Right renal pelvis (tissue), 4 donors: ENCODE measurements around the gene HCN4. TPM values are rescaled to one million over a fixed set of nuclear protein-coding genes. Genes with fewer than 3 reads are reported as not detected.
"Not testable (repeated sequence)": the region's sequence is repeated elsewhere in the genome, so short reads cannot be mapped to it uniquely, and the experiment has no call there.

Experiments used
- DNase-seq, 4 donors: peaks; one replicate each; pipeline ENCODE4 v3.0.0-alpha.2; 2013; ENCODE audit warnings: low read depth in 4 of 4, low spot score in 3 of 4, missing footprints in 1 of 4
- polyA plus RNA-seq, 4 donors: library from polyadenylated mRNA; unstranded; fragments of 120-200 nt; gene quantifications; one replicate each; pipeline ENCODE4 v1.2.1, GENCODE V29; 2013; ENCODE audit not compliant: insufficient read length in 4 of 4

The HCN4 gene
- 1 to 10 TPM in 2 of 4 donors, under 1 TPM in 2; 0.97 to 1.2 (median 1.1) TPM for polyA plus RNA-seq

GRCh38 chr15:73368301-73369136 is at the start of gene HCN4:
HCN4 (minus strand) TSS chr15:73368958; CDS start chr15:73368270, 688 bp downstream.
- DNase-seq = no peak

DNA sequence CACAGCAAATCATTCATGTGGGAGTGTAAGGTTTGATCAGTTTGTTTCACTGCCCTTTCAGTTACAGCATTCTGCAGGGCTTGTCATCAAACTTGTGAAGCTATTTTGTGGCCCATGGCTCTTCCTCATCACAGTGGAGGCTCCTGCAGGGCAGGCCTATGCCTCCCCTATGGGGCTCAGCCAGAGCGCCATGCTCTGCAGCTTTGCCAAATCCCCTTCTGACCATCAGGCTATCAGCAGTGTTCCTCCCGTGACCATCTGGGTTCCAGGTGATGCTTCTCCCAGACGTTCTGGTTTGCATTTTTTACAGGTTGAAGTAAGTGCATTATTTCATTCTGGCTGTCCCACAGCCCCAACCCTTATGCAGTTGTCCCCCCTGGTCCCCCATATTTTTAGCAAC is 46.1 kb upstream of the HCN4 start:
- DNase-seq = no peak

- DNase-seq = no peak
These were observed 34.4 kb upstream of the HCN4 start for GRCh38 chr15:73403171-73403570.

DNA sequence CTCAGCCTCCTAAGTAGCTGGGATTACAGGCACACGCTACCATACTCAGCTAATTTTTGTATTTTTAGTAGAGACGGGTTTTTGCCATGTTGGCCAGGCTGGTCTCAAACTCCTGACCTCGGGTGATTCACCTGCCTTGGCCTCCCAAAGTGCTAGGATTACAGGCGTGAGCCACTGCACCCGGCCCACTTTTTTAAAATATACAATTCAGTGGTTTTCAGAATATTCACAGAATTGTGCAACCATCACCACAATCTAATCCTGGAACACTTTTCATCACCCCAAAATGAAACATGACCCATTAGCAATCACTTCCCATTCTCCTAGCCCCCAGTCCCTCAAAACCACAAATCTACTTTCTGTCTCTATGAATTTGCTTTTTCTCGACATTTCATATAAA is 31.5 kb upstream of the HCN4 start:
- DNase-seq = not testable (repeated sequence)

- DNase-seq = no peak
These were observed 30.1 kb upstream of the HCN4 start for GRCh38 chr15:73398861-73399260.

GRCh38 chr15:73397461-73397860 is 28.7 kb upstream of the HCN4 start:
- DNase-seq = no peak

GRCh38 chr15:73395671-73396070 is 26.9 kb upstream of the HCN4 start:
- no peak for DNase-seq

GRCh38 chr15:73394782-73395181 is 26.0 kb upstream of the HCN4 start:
- DNase-seq = no peak

DNA sequence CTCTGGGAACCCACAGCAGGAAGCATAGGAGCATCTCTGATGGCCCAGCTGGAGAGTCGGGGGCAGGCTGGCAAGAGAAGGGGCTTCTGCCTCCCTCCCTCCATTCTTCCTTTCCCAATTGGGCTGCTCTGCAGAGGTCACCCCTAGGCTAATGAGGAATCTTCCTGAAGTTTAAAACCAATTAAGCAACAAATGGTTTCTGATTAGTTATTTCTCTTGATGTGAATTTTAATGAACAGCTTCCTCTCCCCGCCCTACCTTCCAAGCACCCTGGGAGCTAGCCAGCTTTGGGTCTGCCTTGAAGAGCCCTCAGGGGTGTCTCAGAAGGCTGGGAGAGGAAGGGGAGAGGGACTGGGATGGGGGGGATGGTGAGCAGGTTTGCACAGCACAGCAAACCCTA is 24.6 kb upstream of the HCN4 start:
- no peak for DNase-seq

DNA sequence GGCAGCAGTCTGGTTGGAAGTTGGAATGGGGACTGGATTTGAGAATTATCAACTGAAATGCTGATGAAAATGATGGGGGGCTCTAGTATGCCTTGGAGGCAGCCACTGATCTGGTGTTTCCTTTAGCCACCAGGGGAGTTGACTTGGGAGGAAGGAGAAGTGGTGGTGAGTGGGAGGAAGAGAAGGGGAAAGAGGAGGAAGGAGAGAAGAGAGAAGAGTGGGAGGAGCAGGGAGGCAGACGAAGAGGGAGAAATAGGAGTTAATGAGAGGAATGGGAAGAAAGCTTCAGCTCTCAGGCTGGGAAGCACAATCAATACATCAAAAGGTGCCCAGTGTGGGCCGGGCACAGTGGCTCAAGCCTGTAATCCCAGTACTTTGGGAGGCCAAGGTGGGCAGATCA is 23.3 kb upstream of the HCN4 start:
- DNase-seq = no peak

GRCh38 chr15:73391128-73391872 is 22.5 kb upstream of the HCN4 start:
- no peak for DNase-seq

GRCh38 chr15:73389971-73390544 is 21.3 kb upstream of the HCN4 start:
- DNase-seq = no peak

DNA sequence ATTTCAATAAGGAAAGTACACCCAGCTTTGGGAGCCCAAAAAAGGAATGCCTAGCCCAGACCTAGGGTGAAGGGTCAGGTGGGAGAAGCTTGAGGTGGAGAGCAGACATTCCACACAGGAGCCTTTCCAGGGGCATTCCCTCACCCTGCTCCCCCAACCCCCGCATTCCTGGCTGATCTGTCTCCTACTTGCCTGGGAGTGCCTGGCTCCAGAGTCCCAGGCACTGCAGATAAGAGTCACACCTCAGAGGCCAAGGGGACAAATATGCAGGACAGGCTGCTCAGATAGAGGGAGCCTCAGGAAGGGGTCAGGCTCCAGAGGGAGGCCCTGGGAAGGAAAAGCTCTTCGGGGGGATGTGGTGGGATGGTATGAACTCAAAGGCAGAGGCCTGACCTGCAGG is 20.8 kb upstream of the HCN4 start:
- no peak for DNase-seq

- no peak for DNase-seq
These were observed 19.6 kb upstream of the HCN4 start for GRCh38 chr15:73388256-73388781.

DNA sequence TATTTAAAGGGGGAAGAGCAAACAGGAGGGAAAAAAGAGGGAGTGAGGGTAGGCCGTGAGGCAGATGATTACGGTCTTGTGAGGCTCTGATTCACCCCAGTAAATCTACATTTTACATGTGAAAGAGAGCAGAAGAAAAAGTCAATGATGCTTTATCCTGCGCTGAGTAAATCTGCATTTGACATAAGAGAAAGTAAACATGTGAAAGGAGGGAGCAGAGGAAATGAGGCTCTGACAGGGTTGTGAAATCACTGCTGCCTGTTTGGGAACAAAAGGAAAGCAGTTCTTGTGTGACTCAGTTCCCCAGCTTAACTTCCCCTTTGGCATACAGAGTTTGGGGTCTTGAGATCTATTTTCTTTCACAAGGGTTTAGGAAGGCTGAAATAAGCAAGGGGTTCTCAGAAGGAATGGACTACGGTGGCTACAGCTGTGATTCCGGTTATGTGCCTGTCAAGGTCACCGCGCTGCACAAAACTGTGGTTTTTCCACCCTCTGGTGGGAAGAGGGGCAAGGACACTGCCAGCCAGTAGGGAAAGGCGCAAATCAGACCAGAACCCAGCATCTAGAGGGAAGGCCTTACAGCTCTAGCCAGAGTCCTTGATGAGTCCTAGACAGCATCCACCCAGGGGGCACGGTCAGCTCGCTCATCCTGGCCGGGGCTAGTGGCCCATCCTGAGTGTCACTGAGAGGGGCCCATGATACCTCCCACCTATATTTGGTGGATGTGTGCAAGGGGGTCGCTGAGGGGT is 18.9 kb upstream of the HCN4 start:
- no peak for DNase-seq

DNA sequence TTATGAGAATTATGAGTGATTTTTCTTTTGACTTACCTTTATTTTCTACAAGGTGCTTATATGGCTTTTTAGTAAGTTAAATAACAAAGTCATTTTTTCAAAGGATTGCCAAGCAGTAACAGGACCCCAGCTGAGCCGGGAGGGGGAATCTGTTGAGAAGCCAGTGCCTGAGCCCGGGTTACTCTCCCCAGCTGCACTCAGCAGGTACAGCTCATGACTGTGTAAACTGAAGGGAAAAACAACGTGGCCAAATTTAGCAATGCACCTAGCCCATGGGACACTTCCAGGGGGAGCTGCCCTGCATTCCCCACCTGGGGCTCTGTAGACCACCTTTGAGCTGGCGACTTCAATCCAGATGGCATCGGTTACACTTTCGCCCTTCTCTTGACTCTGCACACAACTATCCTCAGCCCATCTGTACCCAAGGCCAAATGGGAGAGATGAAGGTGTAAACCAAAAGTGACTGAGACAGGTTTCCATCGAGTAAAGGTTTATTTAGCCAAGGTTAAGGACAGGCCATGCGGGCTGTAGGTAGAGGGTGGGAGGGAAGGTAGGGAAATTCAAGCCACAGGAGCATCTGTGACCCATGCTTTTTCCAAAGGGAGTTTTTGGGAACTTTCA is 18.2 kb upstream of the HCN4 start:
- DNase-seq = no peak

- DNase-seq = no peak
These were observed 17.5 kb upstream of the HCN4 start for GRCh38 chr15:73386238-73386637.

GRCh38 chr15:73385205-73385604 is 16.4 kb upstream of the HCN4 start:
- no peak for DNase-seq

GRCh38 chr15:73383310-73384189 is 14.8 kb upstream of the HCN4 start:
- no peak for DNase-seq
